ENCODE data around the gene PILRA. TPM values are rescaled to one million over a fixed set of nuclear protein-coding genes. Genes with fewer than 3 reads are reported as not detected.

PILRA gene
- total and polyA plus RNA-seq, 10 of the 15 experiments (the other 5 are each of a cell fraction or from before 2014, with no cell fraction given), result 6.6 to 43.3 (median 11.5) TPM

DNA sequence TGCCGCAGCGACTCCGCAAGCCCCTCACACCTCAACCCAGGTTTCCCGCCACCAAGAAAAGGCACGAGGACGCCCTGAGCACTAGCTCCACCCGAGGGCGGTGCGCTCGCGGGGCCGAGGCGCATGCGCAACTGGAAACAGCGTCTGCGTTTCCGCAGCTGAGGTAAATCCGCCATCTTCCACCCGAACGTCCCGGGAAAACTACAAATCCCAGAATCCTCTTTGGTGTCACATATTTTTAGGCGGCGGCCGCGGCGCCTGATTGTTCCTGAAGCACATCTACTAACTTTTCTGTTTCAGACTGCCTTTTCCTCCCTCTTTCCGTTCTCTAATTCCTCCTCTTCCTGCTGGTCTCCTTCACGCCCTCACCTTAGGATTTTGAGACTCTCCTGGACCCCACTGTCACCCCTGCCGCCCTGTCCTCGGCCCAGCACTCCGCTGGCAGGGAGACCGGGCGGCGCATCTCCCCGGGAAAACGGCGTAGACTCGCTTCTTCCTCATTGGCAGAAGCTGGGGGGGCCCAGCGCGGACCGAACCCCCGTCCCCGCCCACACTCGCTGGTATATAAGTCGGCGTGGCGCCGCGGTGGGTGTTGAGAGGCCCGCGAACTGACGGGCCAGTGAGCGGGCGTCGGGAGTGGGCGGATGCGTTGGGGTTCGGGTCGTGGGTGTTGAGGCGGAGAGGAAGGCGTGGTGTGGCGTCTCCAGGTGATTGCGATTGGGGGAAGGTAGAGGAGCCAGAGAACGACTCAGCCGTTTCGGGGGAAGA lies 55.1 kb downstream of the PILRA start, which contains the start of gene ZCWPW1:
Gene ZCWPW1 (minus strand): TSS at position 505 of the 768 bp plus-strand sequence. CDS start 8,054 bp downstream, outside the sequence.
- Histone ChIP-seq H3K36me3 (ENCODE audit: control insufficient read depth in 2 of 2, insufficient read depth in 2 of 2, low read length in 1 of 2) (peaks cover 2 to 9% of the 10 kb centered on the region in 2 experiments; a peak in 3 of 4 replicates), H4K20me1 (ENCODE audit: control insufficient read depth, insufficient read depth) (no peaks in the 10 kb centered on the region), H3K4me2 (ENCODE audit: control insufficient read depth, insufficient read depth) (peak within 1 kb of the TSS; percentile 66), H2AFZ (ENCODE audit: control insufficient read depth, low read depth, low read length) (peak within 1 kb of the TSS; percentile 91), H3K79me2 (ENCODE audit: control insufficient read depth, insufficient read depth, low read length) (peaks cover 35% of the 10 kb centered on the region), H3K4me3 (peak within 1 kb of the TSS; percentile 74), H3K9me3 (replicated peaks; ENCODE audit: control insufficient read depth, insufficient read depth, low read length) (no peaks in the 10 kb centered on the region), H3K27ac (ENCODE audit: control insufficient read depth, insufficient read depth) (peak within 1 kb of the TSS; percentile 99), H3K4me1 (ENCODE audit: control insufficient read depth, insufficient read depth, low read length) (peaks cover 22% of the 10 kb centered on the region), H3K9ac (ENCODE audit: control insufficient read depth, insufficient read depth, low read length) (peak within 1 kb of the TSS; percentile 98), H3K27me3 (replicated peaks in 1 of 2; ENCODE audit: control insufficient read depth in 2 of 2, insufficient read depth in 2 of 2, low read length in 1 of 2) (no peaks in the 10 kb centered on the region)
- RAD21 ChIA-PET (ENCODE audit: unreplicated experiment), result interaction anchor here (0.7 to 3.1 kb wide), 21 partner anchors 8 to 279 kb away, joined by 3 to 25 read pairs (median 4); partner anchors contain the start of genes LAMTOR4 and TSC22D4
- POLR2A ChIA-PET, result interaction anchor here (0.5 to 2.5 kb wide), 31 partner anchors 8 to 278 kb away, joined by 3 to 18 read pairs (median 6); partner anchors contain the start of genes FBXO24, LRCH4, POP7 and PPP1R35
- in situ Hi-C loops (cut with MboI) (no loop called here), intact Hi-C loops (cut with micrococcal nuclease; ENCODE audit: unreplicated experiment) (no loop called here)
- TSS peak; percentile 88 for BruUV-seq (replicated peaks)
- peak; percentile 97 for FAIRE-seq
- SMC1A ChIA-PET (ENCODE audit: uncharacterized antibody, unreplicated experiment), result interaction anchor here (0.8 to 3.0 kb wide), 10 partner anchors 8 to 63 kb away, joined by 3 to 15 read pairs (median 4); no protein-coding TSS in a partner anchor
- peak; percentile 69 for ATAC-seq
- DNase-seq (ENCODE audit: low read depth, low spot score), result peak; percentile 88
- CTCF ChIA-PET, result interaction anchor here (0.8 to 1.6 kb wide), 7 partner anchors 10 to 70 kb away, joined by 3 to 8 read pairs (median 4); partner anchors contain the start of gene PILRB
- 2% methylated on average over 66 of the region's 66 CpGs for WGBS (ENCODE audit: insufficient coverage, insufficient replicate concordance, low lambda C conversion rate, missing lambda C conversion rate)
- peak; percentile 37 for TF ChIP-seq MYC (IDR thresholded peaks at IDR 0.05; ENCODE audit: insufficient read depth, insufficient read length, insufficient replicate concordance, low read length, severe bottlenecking)
- TF ChIP-seq CHD4 (IDR thresholded peaks at IDR 0.05), result no peak
- TF ChIP-seq, protein P1, sequence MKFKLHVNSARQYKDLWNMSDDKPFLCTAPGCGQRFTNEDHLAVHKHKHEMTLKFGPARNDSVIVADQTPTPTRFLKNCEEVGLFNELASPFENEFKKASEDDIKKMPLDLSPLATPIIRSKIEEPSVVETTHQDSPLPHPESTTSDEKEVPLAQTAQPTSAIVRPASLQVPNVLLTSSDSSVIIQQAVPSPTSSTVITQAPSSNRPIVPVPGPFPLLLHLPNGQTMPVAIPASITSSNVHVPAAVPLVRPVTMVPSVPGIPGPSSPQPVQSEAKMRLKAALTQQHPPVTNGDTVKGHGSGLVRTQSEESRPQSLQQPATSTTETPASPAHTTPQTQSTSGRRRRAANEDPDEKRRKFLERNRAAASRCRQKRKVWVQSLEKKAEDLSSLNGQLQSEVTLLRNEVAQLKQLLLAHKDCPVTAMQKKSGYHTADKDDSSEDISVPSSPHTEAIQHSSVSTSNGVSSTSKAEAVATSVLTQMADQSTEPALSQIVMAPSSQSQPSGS (IDR thresholded peaks at IDR 0.05; ENCODE audit: low read length), result no peak
- TF ChIP-seq HCFC1 (IDR thresholded peaks at IDR 0.05; ENCODE audit: low read length), result peak; percentile 88
- no peak for TF ChIP-seq ZSCAN29 (IDR thresholded peaks at IDR 0.05)
- TF ChIP-seq TAF1 (IDR thresholded peaks at IDR 0.05; ENCODE audit: borderline replicate concordance, low read depth, low read length), result peak; percentile 76; the same call in 1 of the 2 replicates
- no peak for TF ChIP-seq NR2C2 (IDR thresholded peaks at IDR 0.05; ENCODE audit: borderline replicate concordance, control insufficient read depth, insufficient read length, low read depth)
- TF ChIP-seq STAT3 (IDR thresholded peaks at IDR 0.05; ENCODE audit: low read depth, low read length), result no peak
- TF ChIP-seq WRNIP1 (IDR thresholded peaks at IDR 0.05; ENCODE audit: borderline replicate concordance, low read depth, low read length), result 0 out of 2 replicates have a peak, but pooled peaks have one; percentile 32
- TF ChIP-seq, protein P2, sequence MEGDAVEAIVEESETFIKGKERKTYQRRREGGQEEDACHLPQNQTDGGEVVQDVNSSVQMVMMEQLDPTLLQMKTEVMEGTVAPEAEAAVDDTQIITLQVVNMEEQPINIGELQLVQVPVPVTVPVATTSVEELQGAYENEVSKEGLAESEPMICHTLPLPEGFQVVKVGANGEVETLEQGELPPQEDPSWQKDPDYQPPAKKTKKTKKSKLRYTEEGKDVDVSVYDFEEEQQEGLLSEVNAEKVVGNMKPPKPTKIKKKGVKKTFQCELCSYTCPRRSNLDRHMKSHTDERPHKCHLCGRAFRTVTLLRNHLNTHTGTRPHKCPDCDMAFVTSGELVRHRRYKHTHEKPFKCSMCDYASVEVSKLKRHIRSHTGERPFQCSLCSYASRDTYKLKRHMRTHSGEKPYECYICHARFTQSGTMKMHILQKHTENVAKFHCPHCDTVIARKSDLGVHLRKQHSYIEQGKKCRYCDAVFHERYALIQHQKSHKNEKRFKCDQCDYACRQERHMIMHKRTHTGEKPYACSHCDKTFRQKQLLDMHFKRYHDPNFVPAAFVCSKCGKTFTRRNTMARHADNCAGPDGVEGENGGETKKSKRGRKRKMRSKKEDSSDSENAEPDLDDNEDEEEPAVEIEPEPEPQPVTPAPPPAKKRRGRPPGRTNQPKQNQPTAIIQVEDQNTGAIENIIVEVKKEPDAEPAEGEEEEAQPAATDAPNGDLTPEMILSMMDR (IDR thresholded peaks at IDR 0.05 in 2 of 3, conservative IDR thresholded peaks at IDR 0.05 in 1 of 3; ENCODE audit: control insufficient read depth in 2 of 3, extremely low read depth in 1 of 3, insufficient read depth in 1 of 3, low read depth in 3 of 3, low read length in 3 of 3), result no peak
- peak in 1 of 2 experiments; percentile 70; a peak in 1 of 4 replicates for TF ChIP-seq ETV6 (conservative IDR thresholded peaks at IDR 0.05 in 1 of 2, IDR thresholded peaks at IDR 0.05 in 1 of 2; ENCODE audit: borderline replicate concordance in 1 of 2, low read depth in 1 of 2)
- TF ChIP-seq STAT1 (conservative IDR thresholded peaks at IDR 0.05), result peak; percentile 97
- TF ChIP-seq ZNF274 (IDR thresholded peaks at IDR 0.05; ENCODE audit: insufficient read depth, insufficient read length), result no peak
- peak; percentile 94 for TF ChIP-seq IKZF1 (conservative IDR thresholded peaks at IDR 0.05)
- no peak for TF ChIP-seq FOXM1 (IDR thresholded peaks at IDR 0.05; ENCODE audit: low read depth, low read length)
- no peak for TF ChIP-seq BCL11A (IDR thresholded peaks at IDR 0.05; ENCODE audit: low read depth, low read length)
- TF ChIP-seq, protein P3, sequence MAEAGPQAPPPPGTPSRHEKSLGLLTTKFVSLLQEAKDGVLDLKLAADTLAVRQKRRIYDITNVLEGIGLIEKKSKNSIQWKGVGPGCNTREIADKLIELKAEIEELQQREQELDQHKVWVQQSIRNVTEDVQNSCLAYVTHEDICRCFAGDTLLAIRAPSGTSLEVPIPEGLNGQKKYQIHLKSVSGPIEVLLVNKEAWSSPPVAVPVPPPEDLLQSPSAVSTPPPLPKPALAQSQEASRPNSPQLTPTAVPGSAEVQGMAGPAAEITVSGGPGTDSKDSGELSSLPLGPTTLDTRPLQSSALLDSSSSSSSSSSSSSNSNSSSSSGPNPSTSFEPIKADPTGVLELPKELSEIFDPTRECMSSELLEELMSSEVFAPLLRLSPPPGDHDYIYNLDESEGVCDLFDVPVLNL (IDR thresholded peaks at IDR 0.05; ENCODE audit: low read depth, low read length), result peak; percentile 76
- TF ChIP-seq ZNF24 (IDR thresholded peaks at IDR 0.05), result 0 out of 2 replicates have a peak, but pooled peaks have one; percentile 4
- TF ChIP-seq BHLHE40 (IDR thresholded peaks at IDR 0.05; ENCODE audit: borderline replicate concordance in 1 of 2, low read depth in 2 of 2, low read length in 1 of 2), result peak; percentile 53 to 60
